Upper lobe of right lung (tissue), 1 donor: ENCODE measurements around the gene CIZ1. TPM values are rescaled to one million over a fixed set of nuclear protein-coding genes. Genes with fewer than 3 reads are reported as not detected.

Source experiments
- ATAC-seq: fragments of 200-7000 bp; cut with Tn5 transposase; one replicate; pipeline ENCODE4 v1.9.1; 2020; ENCODE audit warnings: mild to moderate bottlenecking, moderate library complexity
- DNase-seq: peaks from one replicate; pipeline ENCODE4 v3.0.0-alpha.2; 2020
- H3K27ac ChIP-seq: fragments of 200-600 bp; one replicate; pipeline ENCODE4 v1.8.0; 2022
- H3K27me3 ChIP-seq: fragments of 200-600 bp; one replicate; pipeline ENCODE4 v1.8.0; 2022; ENCODE audit warnings: mild to moderate bottlenecking
- H3K36me3 ChIP-seq: fragments of 200-600 bp; one replicate; pipeline ENCODE4 v1.8.0; 2022
- H3K4me1 ChIP-seq: fragments of 200-600 bp; one replicate; pipeline ENCODE4 v1.8.0; 2022
- H3K4me3 ChIP-seq: fragments of 200-600 bp; one replicate; pipeline ENCODE4 v1.8.0; 2022; ENCODE audit warnings: mild to moderate bottlenecking
- H3K9me3 ChIP-seq: fragments of 200-600 bp; one replicate; pipeline ENCODE4 v1.8.0; 2022
- intact Hi-C: fragments of 100-400 bp; cut with DNase I; formaldehyde crosslinking; loops from one replicate; pipeline ENCODE4 v1.11.0; 2022
- total RNA-seq: library from RNA; stranded (reverse); fragmentation: NEBNext Ultra II Directional; extraction: Animal tissue kit (Norgen Biotek cat#: 25700); gene quantifications from one replicate; pipeline ENCODE4 v1.2.1, GENCODE V29; 2021
- TF ChIP-seq, protein P1 (sequence below): fragments of 200-600 bp; IDR thresholded peaks from one replicate; pipeline ENCODE4 v1.8.0; 2022; ENCODE audit warnings: antibody characterized with exemption
- donor health status: DM: no; HTN: yes; CAD: no; lungs with severe emphysema.

CIZ1 gene
- total RNA-seq, 1 donor from 2014 or later = 107 TPM

DNA sequence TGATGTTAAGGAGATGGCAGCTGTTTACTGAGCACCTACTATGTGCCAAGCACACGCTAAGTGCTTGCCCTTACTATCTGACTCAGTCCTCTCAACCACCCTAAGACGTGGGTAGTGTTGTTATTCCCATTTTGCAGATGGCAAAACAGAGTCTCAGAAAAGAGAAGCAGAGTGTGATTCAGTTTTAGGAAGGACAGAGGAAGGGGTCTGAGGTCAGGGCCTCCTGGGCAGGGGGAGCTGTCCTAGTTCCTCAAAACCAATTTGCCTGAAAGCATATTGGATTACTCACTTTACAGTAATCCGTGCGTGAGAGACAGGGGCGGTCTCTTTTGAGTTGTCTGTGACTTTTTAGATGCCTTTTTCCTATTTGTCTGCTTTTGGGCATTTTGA, 35.0 kb upstream of the CIZ1 start:
- no peaks in the 10 kb centered on the region for H3K36me3 ChIP-seq
- ATAC-seq (peak; percentile 5), DNase-seq (no peak)
- no peaks in the 10 kb centered on the region for H3K9me3 ChIP-seq
- H3K4me3 ChIP-seq = no peak overlapping the region
- no peaks in the 10 kb centered on the region for H3K27me3 ChIP-seq
- H3K4me1 ChIP-seq = no peaks in the 10 kb centered on the region
- TF ChIP-seq, protein P1, sequence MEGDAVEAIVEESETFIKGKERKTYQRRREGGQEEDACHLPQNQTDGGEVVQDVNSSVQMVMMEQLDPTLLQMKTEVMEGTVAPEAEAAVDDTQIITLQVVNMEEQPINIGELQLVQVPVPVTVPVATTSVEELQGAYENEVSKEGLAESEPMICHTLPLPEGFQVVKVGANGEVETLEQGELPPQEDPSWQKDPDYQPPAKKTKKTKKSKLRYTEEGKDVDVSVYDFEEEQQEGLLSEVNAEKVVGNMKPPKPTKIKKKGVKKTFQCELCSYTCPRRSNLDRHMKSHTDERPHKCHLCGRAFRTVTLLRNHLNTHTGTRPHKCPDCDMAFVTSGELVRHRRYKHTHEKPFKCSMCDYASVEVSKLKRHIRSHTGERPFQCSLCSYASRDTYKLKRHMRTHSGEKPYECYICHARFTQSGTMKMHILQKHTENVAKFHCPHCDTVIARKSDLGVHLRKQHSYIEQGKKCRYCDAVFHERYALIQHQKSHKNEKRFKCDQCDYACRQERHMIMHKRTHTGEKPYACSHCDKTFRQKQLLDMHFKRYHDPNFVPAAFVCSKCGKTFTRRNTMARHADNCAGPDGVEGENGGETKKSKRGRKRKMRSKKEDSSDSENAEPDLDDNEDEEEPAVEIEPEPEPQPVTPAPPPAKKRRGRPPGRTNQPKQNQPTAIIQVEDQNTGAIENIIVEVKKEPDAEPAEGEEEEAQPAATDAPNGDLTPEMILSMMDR = no peak
- H3K27ac ChIP-seq = no peak overlapping the region
- intact Hi-C loops = no loop called here

DNA sequence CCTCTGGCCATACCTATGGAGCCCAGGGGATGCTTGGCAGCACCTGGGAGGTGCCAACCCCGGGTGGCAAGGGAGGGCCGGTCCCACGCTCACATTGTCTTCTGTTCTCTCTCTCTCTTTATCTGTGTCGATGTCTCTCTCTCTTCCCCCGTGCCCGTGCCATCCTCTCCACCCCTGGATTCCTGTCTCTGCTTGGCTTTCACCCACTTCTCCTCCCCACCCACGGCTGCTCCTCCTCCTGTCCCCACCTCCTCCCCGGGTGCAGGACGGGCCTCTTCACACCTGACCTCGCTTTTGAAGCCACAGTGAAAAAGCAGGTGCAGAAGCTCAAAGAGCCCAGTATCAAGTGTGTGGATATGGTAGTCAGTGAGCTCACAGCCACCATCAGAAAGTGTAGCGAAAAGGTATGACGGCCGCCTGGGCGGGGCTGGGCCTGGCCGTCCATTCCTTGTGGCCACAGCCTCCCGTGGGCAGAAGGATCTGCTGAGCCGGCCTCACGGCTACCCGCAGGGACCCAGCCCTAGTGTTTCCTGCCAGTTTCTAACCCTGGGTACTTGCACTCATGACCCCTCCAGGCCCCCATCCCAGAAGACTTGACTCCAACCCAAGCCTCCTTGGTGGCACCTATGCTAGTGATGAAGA, 34.5 kb upstream of the CIZ1 start:
- H3K27me3 ChIP-seq = no peaks in the 10 kb centered on the region
- DNase-seq (no peak), ATAC-seq (peak; percentile 13)
- H3K4me3 ChIP-seq = no peak overlapping the region
- no peak overlapping the region for H3K27ac ChIP-seq
- H3K9me3 ChIP-seq = no peaks in the 10 kb centered on the region
- intact Hi-C loops = no loop called here
- no peaks in the 10 kb centered on the region for H3K36me3 ChIP-seq
- no peaks in the 10 kb centered on the region for H3K4me1 ChIP-seq
- TF ChIP-seq, protein P1 = no peak

DNA sequence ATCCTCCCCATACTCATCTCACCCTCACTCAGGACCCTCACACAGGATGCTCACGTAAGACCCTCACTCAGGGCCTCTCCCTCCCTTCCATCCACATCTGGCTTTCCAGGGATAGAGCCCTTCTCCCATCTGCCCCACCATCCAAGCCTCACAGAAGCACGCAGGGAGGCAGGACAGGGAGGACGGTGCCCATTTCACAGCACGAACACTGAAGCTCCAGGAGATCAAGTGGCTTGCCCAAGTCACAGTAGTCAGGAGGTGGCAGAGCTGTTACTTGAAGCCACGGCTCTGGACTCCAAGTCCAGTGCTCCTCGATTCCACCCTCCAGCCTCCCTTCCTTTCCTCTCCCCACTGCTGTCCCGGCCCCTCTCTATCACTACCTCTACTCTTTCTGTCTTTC, 33.5 kb upstream of the CIZ1 start:
- DNase-seq (no peak), ATAC-seq (no peak)
- Histone ChIP-seq H3K4me3 (no peak overlapping the region), H3K9me3 (no peaks in the 10 kb centered on the region), H3K36me3 (no peaks in the 10 kb centered on the region), H3K4me1 (no peaks in the 10 kb centered on the region), H3K27ac (no peak overlapping the region), H3K27me3 (no peaks in the 10 kb centered on the region)
- intact Hi-C loops = no loop called here
- TF ChIP-seq, protein P1 = no peak

DNA sequence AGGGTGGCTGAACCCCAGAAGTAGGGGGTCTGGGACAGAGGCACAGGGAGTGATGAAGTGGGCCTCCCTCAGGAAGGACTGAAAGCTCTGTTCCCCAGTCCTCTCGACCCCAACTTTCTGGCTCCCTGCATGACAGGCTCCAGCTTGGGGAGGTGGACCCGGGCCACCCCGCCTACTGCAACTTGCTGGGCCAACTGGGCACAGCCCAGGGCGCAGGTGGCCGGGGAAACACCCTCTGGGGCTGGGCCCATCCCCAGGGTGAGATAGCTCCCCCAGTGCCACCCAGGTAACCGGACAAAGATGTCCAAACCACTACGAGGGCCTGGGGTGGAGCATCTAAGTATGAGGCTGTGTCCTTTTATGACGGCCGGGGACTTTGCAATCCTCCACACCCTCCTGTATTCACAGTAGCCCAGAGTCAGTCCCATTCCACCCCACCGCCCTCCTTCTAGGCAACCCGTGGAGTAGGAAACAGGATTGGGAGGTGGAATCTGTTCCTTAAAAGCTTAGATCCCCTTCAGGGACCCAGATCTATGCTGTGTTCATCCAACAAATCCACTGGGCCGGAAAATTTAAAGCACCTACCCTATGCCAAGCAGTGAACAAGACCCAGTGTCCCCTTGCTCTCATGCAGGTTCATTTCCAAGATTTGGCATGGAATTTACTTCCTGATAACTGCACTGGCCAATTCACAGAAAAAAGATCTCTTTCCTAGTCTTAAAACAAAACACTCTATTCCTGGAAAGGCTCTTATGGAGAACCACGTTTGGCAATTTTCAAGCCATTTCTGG, 31.7 kb upstream of the CIZ1 start:
- intact Hi-C loops = no loop called here
- Histone ChIP-seq H3K27me3 (no peaks in the 10 kb centered on the region), H3K9me3 (no peaks in the 10 kb centered on the region), H3K36me3 (no peaks in the 10 kb centered on the region), H3K4me1 (peaks cover 10% of the 10 kb centered on the region), H3K27ac (no peak overlapping the region), H3K4me3 (no peak overlapping the region)
- TF ChIP-seq, protein P1 = no peak
- DNase-seq (peak; percentile 57), ATAC-seq (no peak)

DNA sequence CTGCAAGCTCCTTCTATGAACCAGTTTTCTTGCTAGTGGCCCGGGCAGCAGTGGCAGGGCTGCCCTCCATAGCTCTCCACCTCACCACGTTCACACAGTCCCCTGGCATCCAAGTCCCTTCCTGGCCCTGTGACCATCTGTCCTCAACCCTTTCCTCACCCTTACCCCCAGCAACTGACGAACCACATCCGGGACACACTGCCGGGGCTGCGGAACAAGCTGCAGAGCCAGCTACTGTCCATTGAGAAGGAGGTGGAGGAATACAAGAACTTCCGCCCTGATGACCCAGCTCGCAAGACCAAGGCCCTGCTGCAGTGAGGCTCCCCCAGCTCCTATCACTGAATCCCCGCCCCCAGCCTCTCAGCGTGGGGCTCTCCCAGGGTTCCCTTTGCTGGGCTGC, 30.7 kb upstream of the CIZ1 start:
- Histone ChIP-seq H3K27ac (no peak overlapping the region), H3K36me3 (no peaks in the 10 kb centered on the region), H3K9me3 (no peaks in the 10 kb centered on the region), H3K4me1 (peaks cover 13% of the 10 kb centered on the region), H3K27me3 (no peaks in the 10 kb centered on the region), H3K4me3 (no peak overlapping the region)
- TF ChIP-seq, protein P1 = no peak
- ATAC-seq (no peak), DNase-seq (peak; percentile 55)
- intact Hi-C loops = no loop called here
